ENCODE data around the gene G6PC1.
"Not testable (repeated sequence)": the region's sequence is repeated elsewhere in the genome, so short reads cannot be mapped to it uniquely, and the experiment has no call there.

Gene G6PC1

DNA sequence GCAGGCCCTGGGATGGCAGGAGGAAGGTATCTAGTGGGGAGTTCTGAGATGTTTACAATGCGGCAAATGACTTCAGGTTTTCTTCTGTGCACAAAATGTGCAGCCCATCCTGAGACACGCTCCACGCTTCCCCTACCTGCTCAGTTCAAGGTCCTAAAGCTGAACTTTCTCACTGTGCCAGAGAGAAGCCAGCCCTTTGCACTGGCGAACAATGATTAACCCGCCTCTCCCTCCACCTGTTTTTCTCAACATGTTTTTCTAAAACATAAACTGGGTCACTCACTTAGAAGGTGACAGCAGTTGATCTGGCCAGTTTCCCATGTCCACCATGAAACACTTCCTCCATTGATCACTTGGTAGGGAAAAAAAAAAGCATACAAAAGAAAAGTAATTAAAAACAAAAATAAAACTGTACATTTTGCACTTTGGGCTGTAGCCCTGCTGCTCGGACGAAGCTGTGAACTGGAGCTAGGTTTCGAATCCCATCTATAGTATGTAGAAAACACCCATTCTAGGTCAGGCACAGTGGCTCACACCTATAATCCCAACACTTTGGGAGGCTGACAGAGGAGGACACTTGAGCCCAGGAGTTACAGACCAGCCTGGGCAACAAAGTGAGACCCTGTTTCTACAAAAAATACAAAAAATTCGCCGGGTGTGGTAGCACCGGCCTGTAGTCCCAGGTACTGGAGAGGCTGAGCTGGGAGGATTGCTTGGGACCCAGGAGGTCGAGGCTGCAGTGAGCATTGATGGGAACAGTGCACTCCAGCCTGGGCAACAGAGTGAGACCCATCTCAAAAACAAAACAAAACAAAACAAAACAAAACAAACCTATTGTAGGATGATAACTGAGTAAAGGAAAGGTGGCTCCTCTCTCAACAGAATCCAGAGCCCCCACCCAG lies 6.1 kb upstream of the G6PC1 start:
- Histone ChIP-seq H3K4me3 (ENCODE audit: low read depth, low read length) (no peak overlapping the region), H3K4me1 (no peaks in the 10 kb centered on the region), H3K9ac (no peak overlapping the region), H3K27me3 (ENCODE audit: control insufficient read depth, insufficient read depth, low read length) (no peaks in the 10 kb centered on the region), H2AFZ (no peak overlapping the region), H3K27ac (no peak overlapping the region), H3K36me3 (ENCODE audit: control insufficient read depth, insufficient read depth, low read length) (no peaks in the 10 kb centered on the region), H3K9me3 (ENCODE audit: control insufficient read depth, low read length) (no peaks in the 10 kb centered on the region), H3K4me2 (ENCODE audit: low read length) (no peak overlapping the region), H3K79me2 (no peaks in the 10 kb centered on the region)
- TF ChIP-seq, protein P1, sequence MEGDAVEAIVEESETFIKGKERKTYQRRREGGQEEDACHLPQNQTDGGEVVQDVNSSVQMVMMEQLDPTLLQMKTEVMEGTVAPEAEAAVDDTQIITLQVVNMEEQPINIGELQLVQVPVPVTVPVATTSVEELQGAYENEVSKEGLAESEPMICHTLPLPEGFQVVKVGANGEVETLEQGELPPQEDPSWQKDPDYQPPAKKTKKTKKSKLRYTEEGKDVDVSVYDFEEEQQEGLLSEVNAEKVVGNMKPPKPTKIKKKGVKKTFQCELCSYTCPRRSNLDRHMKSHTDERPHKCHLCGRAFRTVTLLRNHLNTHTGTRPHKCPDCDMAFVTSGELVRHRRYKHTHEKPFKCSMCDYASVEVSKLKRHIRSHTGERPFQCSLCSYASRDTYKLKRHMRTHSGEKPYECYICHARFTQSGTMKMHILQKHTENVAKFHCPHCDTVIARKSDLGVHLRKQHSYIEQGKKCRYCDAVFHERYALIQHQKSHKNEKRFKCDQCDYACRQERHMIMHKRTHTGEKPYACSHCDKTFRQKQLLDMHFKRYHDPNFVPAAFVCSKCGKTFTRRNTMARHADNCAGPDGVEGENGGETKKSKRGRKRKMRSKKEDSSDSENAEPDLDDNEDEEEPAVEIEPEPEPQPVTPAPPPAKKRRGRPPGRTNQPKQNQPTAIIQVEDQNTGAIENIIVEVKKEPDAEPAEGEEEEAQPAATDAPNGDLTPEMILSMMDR (IDR thresholded peaks at IDR 0.05): no peak

DNA sequence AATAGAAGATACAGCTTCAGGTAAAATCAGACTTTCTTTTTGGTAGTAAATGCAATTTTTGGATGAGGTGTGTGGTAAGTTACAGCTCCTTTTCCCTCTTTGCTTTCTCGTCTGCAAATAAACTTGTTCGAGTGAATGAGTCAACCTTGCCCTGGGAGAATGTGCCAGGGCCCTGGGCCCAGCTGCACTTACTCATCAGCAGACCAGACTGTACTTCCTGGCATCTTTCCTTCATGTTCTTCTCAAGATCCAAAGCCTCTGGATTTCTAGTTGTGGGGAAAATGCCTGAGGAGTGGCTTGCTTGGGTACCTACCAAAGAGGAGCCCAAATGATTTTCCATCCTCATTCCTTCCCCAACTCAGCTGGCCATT lies 5.4 kb upstream of the G6PC1 start:
- Histone ChIP-seq H3K9ac (no peak overlapping the region), H2AFZ (no peak overlapping the region), H3K4me1 (no peaks in the 10 kb centered on the region), H3K79me2 (no peaks in the 10 kb centered on the region), H3K9me3 (ENCODE audit: control insufficient read depth, low read length) (no peaks in the 10 kb centered on the region), H3K36me3 (ENCODE audit: control insufficient read depth, insufficient read depth, low read length) (no peaks in the 10 kb centered on the region), H3K4me2 (ENCODE audit: low read length) (no peak overlapping the region), H3K27me3 (ENCODE audit: control insufficient read depth, insufficient read depth, low read length) (no peaks in the 10 kb centered on the region), H3K27ac (no peak overlapping the region), H3K4me3 (ENCODE audit: low read depth, low read length) (no peak overlapping the region)
- TF ChIP-seq, protein P1 (IDR thresholded peaks at IDR 0.05): no peak

DNA sequence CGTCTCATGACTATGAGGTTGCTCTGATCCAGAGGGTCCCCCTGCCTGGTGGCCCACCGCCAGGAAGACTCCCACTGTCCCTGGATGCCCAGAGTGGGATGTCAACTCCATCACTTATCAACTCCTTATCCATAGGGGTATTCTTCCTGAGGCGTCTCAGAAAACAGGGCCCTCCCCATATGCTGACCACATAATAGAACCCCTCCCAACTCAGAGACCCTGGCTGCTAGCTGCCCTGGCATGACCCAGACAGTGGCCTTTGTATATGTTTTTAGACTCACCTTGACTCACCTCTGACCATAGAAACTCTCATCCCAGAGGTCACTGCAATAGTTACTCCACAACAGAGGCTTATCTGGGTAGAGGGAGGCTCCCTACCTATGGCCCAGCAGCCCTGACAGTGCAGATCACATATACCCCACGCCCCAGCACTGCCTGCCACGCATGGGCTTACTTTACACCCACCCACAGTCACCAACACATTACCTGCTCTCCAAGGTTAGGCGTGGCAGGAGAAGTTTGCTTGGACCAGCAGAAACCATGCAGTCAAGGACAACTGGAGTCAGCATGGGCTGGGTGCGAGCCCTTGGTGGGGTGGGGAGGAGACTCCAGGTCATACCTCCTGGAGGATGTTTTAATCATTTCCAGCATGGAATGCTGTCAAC lies 2.3 kb upstream of the G6PC1 start:
- Histone ChIP-seq H3K9me3 (ENCODE audit: control insufficient read depth, low read length) (no peaks in the 10 kb centered on the region), H3K36me3 (ENCODE audit: control insufficient read depth, insufficient read depth, low read length) (no peaks in the 10 kb centered on the region), H3K27me3 (ENCODE audit: control insufficient read depth, insufficient read depth, low read length) (no peaks in the 10 kb centered on the region), H3K4me1 (no peaks in the 10 kb centered on the region), H3K4me3 (ENCODE audit: low read depth, low read length) (no peak overlapping the region), H3K79me2 (no peaks in the 10 kb centered on the region), H3K4me2 (ENCODE audit: low read length) (no peak overlapping the region), H2AFZ (no peak overlapping the region), H3K9ac (no peak overlapping the region), H3K27ac (no peak overlapping the region)
- TF ChIP-seq, protein P1 (IDR thresholded peaks at IDR 0.05): no peak

DNA sequence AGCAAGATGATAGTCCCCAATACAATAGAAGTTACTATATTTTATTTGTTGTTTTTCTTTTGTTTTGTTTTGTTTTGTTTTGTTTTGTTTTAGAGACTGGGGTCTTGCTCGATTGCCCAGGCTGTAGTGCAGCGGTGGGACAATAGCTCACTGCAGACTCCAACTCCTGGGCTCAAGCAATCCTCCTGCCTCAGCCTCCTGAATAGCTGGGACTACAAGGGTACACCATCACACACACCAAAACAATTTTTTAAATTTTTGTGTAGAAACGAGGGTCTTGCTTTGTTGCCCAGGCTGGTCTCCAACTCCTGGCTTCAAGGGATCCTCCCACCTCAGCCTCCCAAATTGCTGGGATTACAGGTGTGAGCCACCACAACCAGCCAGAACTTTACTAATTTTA lies 618 bp upstream of the G6PC1 start:
- H3K27me3 ChIP-seq (ENCODE audit: control insufficient read depth, insufficient read depth, low read length); H3K4me1 ChIP-seq; H3K36me3 ChIP-seq (ENCODE audit: control insufficient read depth, insufficient read depth, low read length); H2AFZ ChIP-seq; H3K27ac ChIP-seq; H3K4me3 ChIP-seq (ENCODE audit: low read depth, low read length); H3K79me2 ChIP-seq; H3K9ac ChIP-seq; H3K4me2 ChIP-seq (ENCODE audit: low read length); H3K9me3 ChIP-seq (ENCODE audit: control insufficient read depth, low read length): not testable (repeated sequence)

DNA sequence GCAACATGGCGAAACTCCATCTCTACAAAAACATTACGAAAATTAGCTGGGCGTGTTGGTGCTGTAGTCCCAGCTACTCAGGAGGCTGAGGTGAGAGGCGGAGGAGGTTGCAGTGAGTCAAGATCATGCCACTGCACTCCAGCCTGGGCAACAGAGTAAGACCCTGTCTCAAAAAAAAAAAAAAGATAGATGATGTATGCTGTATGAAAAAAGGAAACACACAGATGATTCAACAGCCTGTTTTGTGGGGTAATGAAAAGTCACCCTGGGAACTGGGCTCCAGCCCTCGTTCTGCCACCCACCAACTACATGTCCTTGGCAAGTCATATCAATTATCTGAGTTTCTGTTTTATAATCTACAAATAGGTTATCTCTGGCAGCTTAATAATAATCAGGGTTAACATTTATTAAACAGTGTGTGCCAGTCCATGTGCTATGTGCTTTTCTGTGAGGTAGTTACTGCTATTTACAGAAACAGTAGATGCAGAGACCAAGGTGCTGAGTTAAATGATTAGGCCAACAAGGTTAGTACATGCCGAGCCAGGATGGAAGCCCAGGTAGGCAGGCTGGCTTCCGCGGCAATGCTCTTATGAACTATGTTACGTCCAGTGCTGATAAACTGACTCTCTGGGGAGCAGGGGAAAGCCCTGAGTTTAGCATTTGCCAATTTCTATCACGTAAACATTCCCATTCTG lies 1.1 kb downstream of the G6PC1 start:
- H3K79me2 ChIP-seq: no peaks in the 10 kb centered on the region
- no peaks in the 10 kb centered on the region for H3K9me3 ChIP-seq (ENCODE audit: control insufficient read depth, low read length)
- TF ChIP-seq, protein P1 (IDR thresholded peaks at IDR 0.05): no peak
- H3K36me3 ChIP-seq (ENCODE audit: control insufficient read depth, insufficient read depth, low read length): no peaks in the 10 kb centered on the region
- H3K27ac ChIP-seq: no peak overlapping the region
- no peak overlapping the region for H2AFZ ChIP-seq
- H3K4me3 ChIP-seq (ENCODE audit: low read depth, low read length): no peak overlapping the region
- H3K4me1 ChIP-seq: no peaks in the 10 kb centered on the region
- no peaks in the 10 kb centered on the region for H3K27me3 ChIP-seq (ENCODE audit: control insufficient read depth, insufficient read depth, low read length)
- no peak overlapping the region for H3K4me2 ChIP-seq (ENCODE audit: low read length)
- no peak overlapping the region for H3K9ac ChIP-seq
